ENCODE measurements around the gene MTOR.

DNA sequence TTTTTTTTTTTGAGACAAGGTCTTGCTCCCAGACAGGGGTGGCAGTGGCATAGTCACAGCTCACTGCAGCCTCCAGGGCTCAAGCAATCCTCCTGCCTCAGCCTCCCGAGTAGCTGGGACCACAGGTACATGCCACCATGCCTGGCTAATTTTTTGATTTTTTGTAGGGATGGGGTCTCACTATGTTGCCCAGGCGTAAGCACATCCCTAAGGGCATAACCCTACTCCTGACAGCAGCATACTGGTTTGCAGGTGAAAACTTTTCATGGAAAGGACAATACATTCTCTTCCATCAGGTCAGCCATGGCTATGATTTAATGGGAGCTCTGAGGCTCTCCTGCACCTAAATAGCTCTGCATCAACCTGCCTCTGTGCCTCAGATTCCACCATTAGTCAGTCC lies 40.0 kb upstream of the MTOR start:
- TF ChIP-seq, protein P1, sequence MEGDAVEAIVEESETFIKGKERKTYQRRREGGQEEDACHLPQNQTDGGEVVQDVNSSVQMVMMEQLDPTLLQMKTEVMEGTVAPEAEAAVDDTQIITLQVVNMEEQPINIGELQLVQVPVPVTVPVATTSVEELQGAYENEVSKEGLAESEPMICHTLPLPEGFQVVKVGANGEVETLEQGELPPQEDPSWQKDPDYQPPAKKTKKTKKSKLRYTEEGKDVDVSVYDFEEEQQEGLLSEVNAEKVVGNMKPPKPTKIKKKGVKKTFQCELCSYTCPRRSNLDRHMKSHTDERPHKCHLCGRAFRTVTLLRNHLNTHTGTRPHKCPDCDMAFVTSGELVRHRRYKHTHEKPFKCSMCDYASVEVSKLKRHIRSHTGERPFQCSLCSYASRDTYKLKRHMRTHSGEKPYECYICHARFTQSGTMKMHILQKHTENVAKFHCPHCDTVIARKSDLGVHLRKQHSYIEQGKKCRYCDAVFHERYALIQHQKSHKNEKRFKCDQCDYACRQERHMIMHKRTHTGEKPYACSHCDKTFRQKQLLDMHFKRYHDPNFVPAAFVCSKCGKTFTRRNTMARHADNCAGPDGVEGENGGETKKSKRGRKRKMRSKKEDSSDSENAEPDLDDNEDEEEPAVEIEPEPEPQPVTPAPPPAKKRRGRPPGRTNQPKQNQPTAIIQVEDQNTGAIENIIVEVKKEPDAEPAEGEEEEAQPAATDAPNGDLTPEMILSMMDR (conservative IDR thresholded peaks at IDR 0.05) = no peak
- no peak for TF ChIP-seq ZFX (IDR thresholded peaks at IDR 0.05)
